Effector memory CD4-positive, alpha-beta T cell (primary cell): Measurements from ENCODE around the gene CCDC136.
A peak's percentile ranks its signal among the peaks of the same experiment; 100 is the strongest.

Source experiments
- DNase-seq, 3 donors: peaks; one replicate each; pipeline ENCODE4 v3.0.0-alpha.2; 2020
- H3K27ac ChIP-seq: 2 replicates; pipeline ENCODE4 v1.7.0; 2013; ENCODE audit warnings: mild to moderate bottlenecking, low read length, moderate library complexity; ENCODE audit not compliant: insufficient read depth, poor library complexity, severe bottlenecking
- H3K27me3 ChIP-seq: replicated peaks from 2 replicates; pipeline ENCODE4 v1.7.0; 2013; ENCODE audit warnings: mild to moderate bottlenecking, low read length; ENCODE audit not compliant: insufficient read depth, control insufficient read depth, poor library complexity, severe bottlenecking
- H3K36me3 ChIP-seq: 2 replicates; pipeline ENCODE4 v1.7.0; 2013; ENCODE audit warnings: mild to moderate bottlenecking, low read length, moderate library complexity; ENCODE audit not compliant: control insufficient read depth, insufficient read depth
- H3K4me1 ChIP-seq: 2 replicates; pipeline ENCODE4 v1.7.0; 2013; ENCODE audit warnings: low read length, mild to moderate bottlenecking; ENCODE audit not compliant: control insufficient read depth, insufficient read depth, poor library complexity, severe bottlenecking
- H3K4me3 ChIP-seq: 2 replicates; pipeline ENCODE4 v1.7.0; 2013; ENCODE audit warnings: low read length, low read depth, mild to moderate bottlenecking; ENCODE audit not compliant: insufficient read depth, poor library complexity, severe bottlenecking
- H3K9me3 ChIP-seq: 2 replicates; pipeline ENCODE4 v1.7.0; 2013; ENCODE audit warnings: mild to moderate bottlenecking, low read length, moderate library complexity; ENCODE audit not compliant: control insufficient read depth

The CCDC136 gene

DNA sequence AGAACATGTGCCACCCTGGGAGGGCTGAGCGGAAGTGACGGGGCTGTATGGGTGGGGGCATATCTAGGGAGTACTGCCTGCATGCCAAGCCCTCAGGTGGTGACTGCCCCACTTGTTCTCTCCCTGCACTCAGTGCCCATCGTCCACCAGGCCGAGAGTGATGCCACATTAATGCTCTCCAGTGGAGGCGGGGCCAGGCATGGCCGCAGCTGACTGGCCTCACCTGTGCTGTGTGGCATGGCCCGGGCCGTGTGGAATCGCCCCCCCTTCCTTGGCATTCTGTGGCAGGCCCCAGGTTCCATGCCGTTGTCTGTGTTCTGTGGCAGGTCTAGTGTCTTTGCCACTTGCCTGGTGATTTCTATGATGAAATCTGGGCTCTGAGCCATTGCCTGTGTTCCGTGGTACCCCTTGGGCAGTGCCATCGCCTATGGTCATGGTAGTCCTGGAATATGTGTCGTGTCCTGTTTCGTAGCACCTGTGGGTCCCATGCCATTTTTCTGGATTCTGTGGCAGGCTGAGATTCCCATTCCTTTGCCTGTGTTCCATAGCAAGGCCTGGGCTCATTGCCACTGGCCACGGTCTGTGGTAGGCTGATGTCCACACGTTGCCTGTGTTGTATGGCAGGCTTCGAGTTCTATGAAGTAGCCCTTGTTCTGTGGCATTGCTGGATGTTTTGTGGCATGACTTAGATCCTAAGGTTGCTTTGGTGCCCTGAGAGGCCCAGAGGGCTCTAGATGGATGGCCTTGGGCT lies 47.4 kb downstream of the CCDC136 start:
- no peaks in the 10 kb centered on the region for H3K36me3 ChIP-seq
- no peaks in the 10 kb centered on the region for H3K27me3 ChIP-seq
- H3K4me3 ChIP-seq = no peak overlapping the region
- H3K4me1 ChIP-seq = no peaks in the 10 kb centered on the region
- H3K27ac ChIP-seq = no peak overlapping the region
- H3K9me3 ChIP-seq = no peaks in the 10 kb centered on the region
- DNase-seq = no peak

GRCh38 chr7:128839751-128840177 lies 48.0 kb downstream of the CCDC136 start:
- no peaks in the 10 kb centered on the region for H3K27me3 ChIP-seq
- no peak overlapping the region for H3K27ac ChIP-seq
- no peaks in the 10 kb centered on the region for H3K4me1 ChIP-seq
- H3K36me3 ChIP-seq = no peaks in the 10 kb centered on the region
- no peak overlapping the region for H3K4me3 ChIP-seq
- H3K9me3 ChIP-seq = no peaks in the 10 kb centered on the region
- DNase-seq = no peak

GRCh38 chr7:128840326-128841170 lies 48.8 kb downstream of the CCDC136 start:
- H3K27me3 ChIP-seq = no peaks in the 10 kb centered on the region
- no peak overlapping the region for H3K4me3 ChIP-seq
- no peak overlapping the region for H3K27ac ChIP-seq
- no peaks in the 10 kb centered on the region for H3K4me1 ChIP-seq
- DNase-seq = no peak
- no peaks in the 10 kb centered on the region for H3K9me3 ChIP-seq
- H3K36me3 ChIP-seq = no peaks in the 10 kb centered on the region

GRCh38 chr7:128841171-128841690 lies 49.5 kb downstream of the CCDC136 start:
- H3K4me1 ChIP-seq = no peaks in the 10 kb centered on the region
- peak in 1 of 3 donors; percentile 2 for DNase-seq
- no peak overlapping the region for H3K4me3 ChIP-seq
- no peaks in the 10 kb centered on the region for H3K36me3 ChIP-seq
- H3K9me3 ChIP-seq = no peaks in the 10 kb centered on the region
- H3K27me3 ChIP-seq = no peaks in the 10 kb centered on the region
- no peak overlapping the region for H3K27ac ChIP-seq

DNA sequence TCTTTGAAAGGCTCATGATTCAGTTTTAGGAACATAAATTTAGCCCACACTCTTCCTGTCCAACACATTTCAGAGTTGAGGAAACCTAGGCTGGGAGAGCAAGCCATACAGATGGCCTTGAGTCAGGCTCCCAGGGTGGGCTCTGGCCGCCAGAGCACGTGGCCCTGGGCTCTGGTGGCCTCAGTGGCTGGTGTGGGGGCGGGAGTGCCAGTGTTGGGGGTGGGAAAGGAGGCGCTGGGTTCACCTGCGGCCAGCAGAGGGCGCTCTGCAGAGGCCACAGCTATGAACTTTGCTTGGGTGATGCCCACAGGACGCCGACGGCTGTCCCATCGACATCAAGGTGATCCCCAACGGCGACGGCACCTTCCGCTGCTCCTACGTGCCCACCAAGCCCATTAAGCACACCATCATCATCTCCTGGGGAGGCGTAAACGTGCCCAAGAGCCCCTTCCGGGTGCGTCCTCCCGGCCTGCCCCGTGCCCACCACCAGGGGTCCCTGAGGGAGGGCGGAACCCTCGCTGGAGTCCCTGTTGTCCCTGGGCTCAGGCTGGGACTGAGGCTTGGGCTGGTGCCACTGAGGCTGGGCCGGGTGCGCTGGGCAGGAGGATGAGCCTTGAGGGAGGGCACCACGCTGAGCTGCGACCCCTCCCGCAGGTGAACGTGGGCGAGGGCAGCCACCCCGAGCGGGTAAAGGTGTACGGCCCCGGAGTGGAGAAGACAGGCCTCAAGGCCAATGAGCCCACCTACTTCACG lies 50.3 kb downstream of the CCDC136 start:
- Histone ChIP-seq H3K9me3 (no peaks in the 10 kb centered on the region), H3K4me1 (no peaks in the 10 kb centered on the region), H3K27me3 (no peaks in the 10 kb centered on the region), H3K4me3 (no peak overlapping the region), H3K27ac (no peak overlapping the region), H3K36me3 (no peaks in the 10 kb centered on the region)
- DNase-seq = peak; percentile 27 to 33 (median 32)

- H3K27me3 ChIP-seq = no peaks in the 10 kb centered on the region
- H3K27ac ChIP-seq = no peak overlapping the region
- no peaks in the 10 kb centered on the region for H3K4me1 ChIP-seq
- H3K4me3 ChIP-seq = no peak overlapping the region
- no peak for DNase-seq
- no peaks in the 10 kb centered on the region for H3K9me3 ChIP-seq
- H3K36me3 ChIP-seq = no peaks in the 10 kb centered on the region
Observed at GRCh38 chr7:128842674-128843641, 51.2 kb downstream of the CCDC136 start.

DNA sequence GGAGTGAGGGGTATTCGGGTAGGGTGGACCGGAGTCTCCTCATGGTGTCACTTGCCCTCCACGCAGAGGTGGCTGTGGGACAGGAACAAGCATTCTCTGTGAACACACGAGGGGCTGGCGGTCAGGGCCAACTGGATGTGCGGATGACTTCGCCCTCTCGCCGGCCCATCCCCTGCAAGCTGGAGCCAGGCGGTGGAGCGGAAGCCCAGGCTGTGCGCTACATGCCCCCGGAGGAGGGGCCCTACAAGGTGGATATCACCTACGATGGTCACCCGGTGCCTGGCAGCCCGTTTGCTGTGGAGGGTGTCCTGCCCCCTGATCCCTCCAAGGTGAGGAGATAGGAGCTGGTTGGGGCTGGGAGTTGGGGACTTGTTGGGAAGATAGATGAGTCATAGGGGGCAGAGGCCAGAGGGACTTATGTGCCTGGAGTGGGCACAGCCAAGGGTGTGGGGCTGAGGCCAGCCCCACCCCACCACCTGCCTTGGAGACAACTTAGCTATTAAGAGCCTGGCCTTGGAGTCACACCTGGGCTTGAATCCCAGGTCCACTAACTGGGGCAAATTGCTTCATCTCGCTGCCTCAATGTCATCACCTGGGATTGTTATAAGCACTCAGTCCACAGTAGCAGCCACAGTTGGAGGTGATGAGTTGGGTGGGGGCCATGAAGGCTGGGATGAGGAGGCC lies 52.3 kb downstream of the CCDC136 start:
- DNase-seq = no peak
- H3K9me3 ChIP-seq = no peaks in the 10 kb centered on the region
- H3K4me3 ChIP-seq = no peak overlapping the region
- no peaks in the 10 kb centered on the region for H3K36me3 ChIP-seq
- no peak overlapping the region for H3K27ac ChIP-seq
- H3K27me3 ChIP-seq = no peaks in the 10 kb centered on the region
- no peaks in the 10 kb centered on the region for H3K4me1 ChIP-seq

- no peak overlapping the region for H3K4me3 ChIP-seq
- H3K36me3 ChIP-seq = no peaks in the 10 kb centered on the region
- H3K27me3 ChIP-seq = no peaks in the 10 kb centered on the region
- no peak for DNase-seq
- H3K4me1 ChIP-seq = no peaks in the 10 kb centered on the region
- H3K9me3 ChIP-seq = no peaks in the 10 kb centered on the region
- H3K27ac ChIP-seq = no peak overlapping the region
Observed at GRCh38 chr7:128844777-128845311, 53.1 kb downstream of the CCDC136 start.
